Breast epithelium (tissue), 4 donors: ENCODE measurements around the gene CCT8. TPM values are rescaled to one million over a fixed set of nuclear protein-coding genes. Genes with fewer than 3 reads are reported as not detected.

Experiments used
- DNase-seq, 2 donors: peaks; one replicate each; pipeline ENCODE4 v3.0.0-alpha.2; 2019; ENCODE audit warnings: low spot score in 2 of 2
- H3K27ac ChIP-seq, 2 donors: fragments of 200-600 bp; sonication (generic) in 1 of 2; one replicate each; pipeline ENCODE4 v1.5.1; 2016 to 2019; ENCODE audit warnings: mild to moderate bottlenecking in 1 of 2
- H3K27me3 ChIP-seq, 2 donors: fragments of 200-600 bp; sonication (generic) in 1 of 2; one replicate each; pipeline versions ENCODE4 v1.5.1 to v1.6.0; 2017 to 2019; ENCODE audit warnings: control low read depth in 1 of 2, mild to moderate bottlenecking in 1 of 2
- H3K36me3 ChIP-seq: fragments of 200-600 bp; one replicate; pipeline ENCODE4 v1.5.1; 2019
- H3K4me1 ChIP-seq, 2 donors: fragments of 200-600 bp; sonication (generic); one replicate each; pipeline ENCODE4 v1.5.1; 2016 to 2019; ENCODE audit warnings: control low read depth in 1 of 2
- H3K4me3 ChIP-seq, 3 donors: fragments of 200-600 bp; sonication (generic); 1 replicate in 2 of 3; 2 replicates in 1 of 3; pipeline ENCODE4 v1.5.1; 2016 to 2019; ENCODE audit warnings: mild to moderate bottlenecking in 3 of 3, moderate library complexity in 2 of 3
- H3K9me3 ChIP-seq, 2 donors: fragments of 200-600 bp; sonication (generic) in 1 of 2; one replicate each; pipeline ENCODE4 v1.5.1; 2016 to 2019; ENCODE audit warnings: control low read depth in 1 of 2
- POLR2A ChIP-seq: fragments of 450-650 bp; IDR thresholded peaks from one replicate; pipeline ENCODE4 v1.6.1; 2016; ENCODE audit warnings: antibody characterized with exemption, mild to moderate bottlenecking, moderate library complexity
- POLR2AphosphoS5 ChIP-seq, 3 donors: sonication (generic); formaldehyde crosslinking; IDR thresholded peaks; one replicate each; pipeline ENCODE4 v1.6.1; 2017; ENCODE audit warnings: antibody characterized with exemption in 3 of 3
- intact Hi-C: fragments of 100-400 bp; cut with DNase I; formaldehyde crosslinking; loops from one replicate; pipeline ENCODE4 v1.15.1; 2023; ENCODE audit warnings: low total_unique reads
- total RNA-seq, 3 donors: library from RNA; depleted of rRNA; stranded (reverse); fragments of >200 nt; gene quantifications; one replicate each; pipeline ENCODE4 v1.1.0, GENCODE V29; 2016
- TF ChIP-seq, protein P1 (sequence below), 3 donors: fragments of 450-650 bp; IDR thresholded peaks; one replicate each; pipeline ENCODE4 v1.5.1; 2016 to 2017; ENCODE audit warnings: antibody characterized with exemption in 3 of 3, mild to moderate bottlenecking in 3 of 3, moderate library complexity in 3 of 3

The CCT8 gene
- total RNA-seq, 3 donors from 2014 or later, result 104 to 155 (median 121) TPM

DNA sequence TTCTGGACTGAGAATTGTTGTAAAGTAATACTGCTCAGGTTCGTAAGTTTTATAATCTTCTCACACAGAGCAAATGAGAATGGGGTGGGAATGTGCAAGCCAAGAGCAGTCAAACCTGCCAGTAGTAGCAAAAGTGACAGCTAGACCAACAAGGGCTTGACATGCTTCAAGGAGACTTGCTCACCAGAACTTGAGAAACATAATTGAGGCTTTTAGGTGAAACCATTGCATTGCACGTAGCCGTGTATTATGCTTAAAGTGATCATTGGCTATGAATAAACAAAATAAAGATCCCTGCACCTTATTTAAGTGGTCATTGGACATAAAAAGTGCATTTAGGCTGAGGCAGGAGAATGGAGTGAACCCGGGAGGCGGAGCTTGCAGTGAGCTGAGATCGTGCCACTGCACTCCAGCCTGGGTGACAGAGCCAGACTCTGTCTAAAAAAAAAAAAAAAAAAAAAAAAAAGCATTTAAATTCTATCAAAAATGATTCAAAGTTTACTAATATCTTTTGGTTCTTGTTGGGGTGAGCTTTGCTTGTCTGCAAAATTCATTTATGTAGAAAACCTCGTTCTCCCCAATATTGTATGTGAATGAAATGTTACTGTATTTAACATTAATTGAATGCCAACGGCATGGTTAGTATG lies 11.8 kb upstream of the CCT8 start:
- Histone ChIP-seq H3K9me3 (no peaks in the 10 kb centered on the region), H3K27ac (no peak overlapping the region), H3K4me3 (no peak overlapping the region), H3K4me1 (no peaks in the 10 kb centered on the region), H3K27me3 (no peaks in the 10 kb centered on the region), H3K36me3 (no peaks in the 10 kb centered on the region)
- TF ChIP-seq POLR2AphosphoS5 (IDR thresholded peaks at IDR 0.05) (no peak), POLR2A (no peak)
- TF ChIP-seq, protein P1, sequence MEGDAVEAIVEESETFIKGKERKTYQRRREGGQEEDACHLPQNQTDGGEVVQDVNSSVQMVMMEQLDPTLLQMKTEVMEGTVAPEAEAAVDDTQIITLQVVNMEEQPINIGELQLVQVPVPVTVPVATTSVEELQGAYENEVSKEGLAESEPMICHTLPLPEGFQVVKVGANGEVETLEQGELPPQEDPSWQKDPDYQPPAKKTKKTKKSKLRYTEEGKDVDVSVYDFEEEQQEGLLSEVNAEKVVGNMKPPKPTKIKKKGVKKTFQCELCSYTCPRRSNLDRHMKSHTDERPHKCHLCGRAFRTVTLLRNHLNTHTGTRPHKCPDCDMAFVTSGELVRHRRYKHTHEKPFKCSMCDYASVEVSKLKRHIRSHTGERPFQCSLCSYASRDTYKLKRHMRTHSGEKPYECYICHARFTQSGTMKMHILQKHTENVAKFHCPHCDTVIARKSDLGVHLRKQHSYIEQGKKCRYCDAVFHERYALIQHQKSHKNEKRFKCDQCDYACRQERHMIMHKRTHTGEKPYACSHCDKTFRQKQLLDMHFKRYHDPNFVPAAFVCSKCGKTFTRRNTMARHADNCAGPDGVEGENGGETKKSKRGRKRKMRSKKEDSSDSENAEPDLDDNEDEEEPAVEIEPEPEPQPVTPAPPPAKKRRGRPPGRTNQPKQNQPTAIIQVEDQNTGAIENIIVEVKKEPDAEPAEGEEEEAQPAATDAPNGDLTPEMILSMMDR (IDR thresholded peaks at IDR 0.05), result no peak
- no peak for DNase-seq
- intact Hi-C loops, result loop anchor here (5.0 kb wide), 1 partner anchor 282 kb away; no protein-coding TSS in a partner anchor

GRCh38 chr21:29084372-29084771 lies 10.9 kb upstream of the CCT8 start:
- Histone ChIP-seq H3K27ac (no peak overlapping the region), H3K36me3 (no peaks in the 10 kb centered on the region)
- intact Hi-C loops, result no loop called here

GRCh38 chr21:29083306-29083705 lies 9.9 kb upstream of the CCT8 start:
- intact Hi-C loops, result no loop called here
- H3K9me3 ChIP-seq, result no peaks in the 10 kb centered on the region
- H3K27me3 ChIP-seq, result no peaks in the 10 kb centered on the region
- H3K4me1 ChIP-seq, result no peaks in the 10 kb centered on the region
- no peaks in the 10 kb centered on the region for H3K36me3 ChIP-seq
- H3K27ac ChIP-seq, result no peak overlapping the region
- TF ChIP-seq POLR2A, result no peak
- TF ChIP-seq, protein P1 (IDR thresholded peaks at IDR 0.05), result no peak
- no peak for TF ChIP-seq POLR2AphosphoS5 (IDR thresholded peaks at IDR 0.05)
- DNase-seq, result no peak
- no peak overlapping the region for H3K4me3 ChIP-seq

More at GRCh38 chr21:29084372-29084771, 10.9 kb upstream of the CCT8 start:
- DNase-seq, result no peak
- no peaks in the 10 kb centered on the region for H3K27me3 ChIP-seq
- TF ChIP-seq, protein P1 (IDR thresholded peaks at IDR 0.05), result no peak
- TF ChIP-seq POLR2AphosphoS5 (IDR thresholded peaks at IDR 0.05), result no peak
- no peak for TF ChIP-seq POLR2A
- no peak overlapping the region for H3K4me3 ChIP-seq
- H3K9me3 ChIP-seq, result no peaks in the 10 kb centered on the region
- H3K4me1 ChIP-seq, result no peaks in the 10 kb centered on the region

DNA sequence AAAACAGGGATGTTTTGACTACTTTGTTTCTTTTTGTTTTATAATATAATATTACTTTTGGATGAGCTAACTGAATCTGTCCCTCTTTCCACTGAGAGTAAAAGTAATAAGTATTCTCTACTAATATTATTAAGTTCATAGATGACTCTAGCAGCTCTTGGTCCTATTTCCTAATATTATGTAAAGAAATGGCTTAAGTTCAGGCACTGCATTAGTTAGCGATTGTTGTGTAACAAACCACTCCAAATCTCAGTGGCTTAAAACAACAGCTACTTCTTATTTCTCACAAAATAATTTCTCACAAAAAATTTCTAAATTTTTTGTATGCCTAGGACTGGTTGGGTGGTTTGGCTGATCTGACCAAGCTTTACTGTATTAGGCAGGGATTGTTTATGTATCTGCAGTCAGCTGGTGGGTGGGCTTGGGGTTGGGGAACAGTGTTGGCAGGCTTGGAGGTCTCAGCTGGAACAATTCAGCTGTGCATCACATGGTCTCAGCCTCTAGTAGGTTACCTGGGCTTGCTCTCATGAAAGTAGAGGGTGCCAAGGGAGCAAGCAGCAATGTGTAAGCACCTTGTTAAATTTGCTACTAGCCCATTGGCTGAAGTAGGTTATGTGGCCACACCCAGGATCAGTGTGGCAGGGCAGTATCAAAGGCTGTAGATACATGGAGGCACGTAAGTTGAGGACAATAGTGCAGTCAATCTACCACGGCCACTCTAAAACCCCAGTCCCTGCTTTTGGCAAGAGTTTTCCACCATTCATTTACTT lies 8.8 kb upstream of the CCT8 start:
- intact Hi-C loops, result no loop called here

More for the DNA sequence above, 8.8 kb upstream of the CCT8 start:
- DNase-seq, result no peak
- Histone ChIP-seq H3K9me3 (no peaks in the 10 kb centered on the region), H3K27me3 (no peaks in the 10 kb centered on the region), H3K4me1 (no peaks in the 10 kb centered on the region), H3K36me3 (no peaks in the 10 kb centered on the region), H3K27ac (no peak overlapping the region), H3K4me3 (no peak overlapping the region)
- TF ChIP-seq POLR2A, result no peak
- no peak for TF ChIP-seq POLR2AphosphoS5 (IDR thresholded peaks at IDR 0.05)
- TF ChIP-seq, protein P1 (IDR thresholded peaks at IDR 0.05), result no peak
